ENCODE results near the gene RPL22. TPM values are rescaled to one million over a fixed set of nuclear protein-coding genes. Genes with fewer than 3 reads are reported as not detected.

The RPL22 gene
- total and polyA plus RNA-seq, 4 donors = 38.9 to 105 (median 77.3) TPM

- TF ChIP-seq RXRA (IDR thresholded peaks at IDR 0.05) (no peak), REST (IDR thresholded peaks at IDR 0.05) (no peak), JUND (IDR thresholded peaks at IDR 0.05) (no peak), FOXA2 (IDR thresholded peaks at IDR 0.05) (no peak), RAD21 (IDR thresholded peaks at IDR 0.05) (no peak), NR2F2 (IDR thresholded peaks at IDR 0.05) (no peak), FOXA1 (IDR thresholded peaks at IDR 0.05) (no peak), YY1 (IDR thresholded peaks at IDR 0.05) (no peak), HNF4A (conservative IDR thresholded peaks at IDR 0.05) (no peak), SP1 (IDR thresholded peaks at IDR 0.05) (no peak), GABPA (IDR thresholded peaks at IDR 0.05 in 1 of 2, conservative IDR thresholded peaks at IDR 0.05 in 1 of 2) (no peak), EGR1 (IDR thresholded peaks at IDR 0.05; ENCODE audit: low read depth in 2 of 2) (no peak), ZBTB33 (IDR thresholded peaks at IDR 0.05) (no peak), TAF1 (conservative IDR thresholded peaks at IDR 0.05) (no peak)
- TF ChIP-seq, protein P1, sequence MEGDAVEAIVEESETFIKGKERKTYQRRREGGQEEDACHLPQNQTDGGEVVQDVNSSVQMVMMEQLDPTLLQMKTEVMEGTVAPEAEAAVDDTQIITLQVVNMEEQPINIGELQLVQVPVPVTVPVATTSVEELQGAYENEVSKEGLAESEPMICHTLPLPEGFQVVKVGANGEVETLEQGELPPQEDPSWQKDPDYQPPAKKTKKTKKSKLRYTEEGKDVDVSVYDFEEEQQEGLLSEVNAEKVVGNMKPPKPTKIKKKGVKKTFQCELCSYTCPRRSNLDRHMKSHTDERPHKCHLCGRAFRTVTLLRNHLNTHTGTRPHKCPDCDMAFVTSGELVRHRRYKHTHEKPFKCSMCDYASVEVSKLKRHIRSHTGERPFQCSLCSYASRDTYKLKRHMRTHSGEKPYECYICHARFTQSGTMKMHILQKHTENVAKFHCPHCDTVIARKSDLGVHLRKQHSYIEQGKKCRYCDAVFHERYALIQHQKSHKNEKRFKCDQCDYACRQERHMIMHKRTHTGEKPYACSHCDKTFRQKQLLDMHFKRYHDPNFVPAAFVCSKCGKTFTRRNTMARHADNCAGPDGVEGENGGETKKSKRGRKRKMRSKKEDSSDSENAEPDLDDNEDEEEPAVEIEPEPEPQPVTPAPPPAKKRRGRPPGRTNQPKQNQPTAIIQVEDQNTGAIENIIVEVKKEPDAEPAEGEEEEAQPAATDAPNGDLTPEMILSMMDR (IDR thresholded peaks at IDR 0.05; ENCODE audit: low read depth, low read length, missing input control) = no peak
- TF ChIP-seq, protein P2, sequence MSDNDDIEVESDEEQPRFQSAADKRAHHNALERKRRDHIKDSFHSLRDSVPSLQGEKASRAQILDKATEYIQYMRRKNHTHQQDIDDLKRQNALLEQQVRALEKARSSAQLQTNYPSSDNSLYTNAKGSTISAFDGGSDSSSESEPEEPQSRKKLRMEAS (IDR thresholded peaks at IDR 0.05) = no peak
- TF ChIP-seq, protein P3, sequence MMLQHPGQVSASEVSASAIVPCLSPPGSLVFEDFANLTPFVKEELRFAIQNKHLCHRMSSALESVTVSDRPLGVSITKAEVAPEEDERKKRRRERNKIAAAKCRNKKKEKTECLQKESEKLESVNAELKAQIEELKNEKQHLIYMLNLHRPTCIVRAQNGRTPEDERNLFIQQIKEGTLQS (IDR thresholded peaks at IDR 0.05) = no peak
- Histone ChIP-seq H3K9me3 (ENCODE audit: control insufficient read depth in 4 of 4, low read length in 3 of 4) (no peaks in the 10 kb centered on the region), H3K36me3 (ENCODE audit: control insufficient read depth in 4 of 4, insufficient read depth in 3 of 4, low read depth in 1 of 4, low read length in 3 of 4) (no peaks in the 10 kb centered on the region), H3K4me3 (ENCODE audit: low read depth in 1 of 3, low read length in 3 of 3) (no peak overlapping the region), H3K4me1 (ENCODE audit: control insufficient read depth in 4 of 4, insufficient read depth in 4 of 4, low read length in 3 of 4) (no peaks in the 10 kb centered on the region), H3K27me3 (ENCODE audit: control insufficient read depth in 4 of 4, insufficient read depth in 4 of 4, low read length in 3 of 4) (no peaks in the 10 kb centered on the region), H3K9ac (ENCODE audit: low read depth in 1 of 2, low read length in 2 of 2) (no peak overlapping the region), H3K27ac (ENCODE audit: low read depth in 1 of 2, low read length in 2 of 2) (no peak overlapping the region)
- 49% methylated on average over 10 of the region's 10 CpGs for WGBS
- DNase-seq (ENCODE audit: low spot score) = no peak
Observed at GRCh38 chr1:6166221-6166620, 33.2 kb downstream of the RPL22 start.
